SHP77 treated with DMSO at 0.1 percent for 48 hours (cell line): ENCODE results near the gene CCT4.
"Not testable (repeated sequence)": the region's sequence is repeated elsewhere in the genome, so short reads cannot be mapped to it uniquely, and the experiment has no call there.

Experiments used
- DNase-seq: peaks from one replicate; lab custom pipeline; 2025; lab: John Stamatoyannopoulos, UW

The CCT4 gene

DNA sequence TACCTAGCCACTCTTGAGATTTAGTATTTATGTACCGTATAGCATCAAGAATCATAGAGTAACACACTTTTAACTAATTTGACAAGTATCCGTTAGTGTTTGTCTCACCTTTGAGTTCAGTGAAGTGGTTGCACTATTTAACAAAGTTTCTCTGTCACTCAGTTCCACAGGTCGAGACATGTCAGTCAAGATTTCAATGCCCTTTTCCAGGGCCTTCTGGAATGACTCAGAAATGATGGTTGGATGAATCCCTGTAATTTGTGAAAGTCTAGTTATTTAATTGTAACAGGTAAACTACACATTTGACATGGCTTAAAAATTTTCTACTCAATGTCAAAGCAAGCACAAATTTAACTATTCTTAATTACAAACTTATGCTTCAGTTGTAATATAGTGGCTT, 9.7 kb downstream of the CCT4 start:
- DNase-seq = no peak

DNA sequence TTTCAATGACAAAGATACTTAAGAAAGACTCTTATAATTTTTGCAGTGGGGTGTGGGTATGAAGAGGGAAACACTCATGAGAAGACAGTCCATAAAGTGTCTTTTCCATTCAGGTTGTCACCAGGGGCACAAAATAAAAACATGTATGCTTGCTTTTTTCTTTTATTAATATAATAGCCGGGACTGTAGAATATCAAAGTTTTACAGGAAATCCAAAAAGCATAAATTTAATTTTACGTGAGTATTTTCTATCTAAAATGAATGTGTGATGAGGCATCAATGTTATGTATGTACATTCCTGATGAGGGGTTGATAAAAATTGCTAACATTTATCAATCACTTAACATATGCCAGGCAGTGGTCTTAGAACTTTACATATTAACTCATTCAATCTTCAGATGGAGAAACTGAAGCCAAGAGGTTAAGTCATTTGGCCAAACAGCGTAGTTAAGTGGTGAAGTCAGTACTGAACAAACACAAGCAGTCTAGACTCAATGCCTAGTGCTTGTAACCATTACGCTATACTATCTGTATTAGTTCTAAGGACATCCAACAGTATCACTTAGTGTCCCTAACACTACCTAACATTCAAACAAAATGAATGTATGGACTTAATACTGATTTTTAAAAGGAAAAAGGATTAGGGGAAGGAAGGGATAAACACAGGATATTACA, 10.7 kb downstream of the CCT4 start:
- DNase-seq = no peak

DNA sequence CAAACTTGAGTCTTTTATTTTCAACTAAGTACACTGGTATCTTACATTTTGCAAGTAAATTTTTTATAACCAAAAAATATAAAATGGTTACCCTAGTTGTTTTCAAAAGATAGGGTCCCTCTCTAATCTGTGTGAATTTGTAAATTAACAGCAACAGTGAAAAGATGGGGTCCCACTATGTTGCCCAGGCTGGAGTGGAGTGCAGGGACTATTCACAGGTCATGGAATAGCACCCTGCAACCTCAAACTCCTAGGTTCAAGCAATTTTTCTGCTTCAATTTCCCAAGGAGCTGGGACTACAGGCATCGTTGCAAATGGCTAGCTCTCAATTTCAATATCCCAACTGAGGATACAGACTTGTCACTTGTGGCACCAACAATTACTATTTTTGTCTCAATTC, 12.1 kb downstream of the CCT4 start:
- DNase-seq = no peak

DNA sequence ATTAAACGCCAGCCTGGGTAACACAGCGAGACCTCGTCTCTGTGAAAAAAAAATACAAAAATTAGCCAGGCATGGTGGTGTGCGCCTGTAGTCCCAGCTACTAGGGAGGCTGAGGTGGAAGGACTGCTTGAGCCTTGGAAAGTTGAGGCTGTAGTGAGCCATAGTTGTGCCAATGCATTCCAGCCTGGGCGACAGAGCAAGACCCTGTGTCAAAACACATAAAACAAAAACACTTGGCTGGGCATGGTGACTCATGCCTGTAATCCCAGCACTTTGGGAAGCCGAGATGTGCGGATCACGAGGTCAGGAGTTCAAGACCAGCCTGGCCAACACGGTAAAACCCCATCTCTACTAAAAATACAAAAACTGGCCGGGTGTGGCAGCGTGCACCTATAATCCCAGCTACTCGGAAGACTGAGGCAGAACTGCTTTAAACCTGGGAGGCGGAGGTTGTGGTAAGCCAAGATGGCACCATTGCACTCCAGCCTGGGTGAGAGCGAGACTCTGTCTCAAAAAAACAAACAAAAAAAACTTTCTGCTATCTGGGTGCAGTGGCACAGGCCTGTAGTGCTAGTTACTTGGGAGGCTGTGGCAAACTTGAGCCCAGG, 21.9 kb downstream of the CCT4 start:
- not testable (repeated sequence) for DNase-seq

DNA sequence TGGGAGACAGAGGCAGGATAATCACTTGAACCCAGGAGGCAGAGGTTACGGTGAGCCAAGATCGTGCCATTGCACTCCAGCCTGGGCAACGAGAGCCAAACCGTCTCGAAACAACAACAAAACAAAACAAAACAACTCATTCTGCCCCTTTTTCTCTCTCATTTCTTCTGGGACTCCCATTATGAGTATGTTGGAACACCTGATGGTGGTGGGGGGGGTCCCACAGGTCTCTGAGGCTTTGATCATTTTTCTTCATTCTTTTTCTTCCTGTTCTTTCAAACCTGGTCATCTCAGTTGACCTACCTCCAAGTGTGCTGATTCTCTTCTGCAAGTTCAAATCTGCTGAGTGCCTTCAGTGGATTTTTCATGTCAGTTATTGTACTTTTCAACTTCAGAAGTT, 26.4 kb downstream of the CCT4 start:
- DNase-seq = no peak

DNA sequence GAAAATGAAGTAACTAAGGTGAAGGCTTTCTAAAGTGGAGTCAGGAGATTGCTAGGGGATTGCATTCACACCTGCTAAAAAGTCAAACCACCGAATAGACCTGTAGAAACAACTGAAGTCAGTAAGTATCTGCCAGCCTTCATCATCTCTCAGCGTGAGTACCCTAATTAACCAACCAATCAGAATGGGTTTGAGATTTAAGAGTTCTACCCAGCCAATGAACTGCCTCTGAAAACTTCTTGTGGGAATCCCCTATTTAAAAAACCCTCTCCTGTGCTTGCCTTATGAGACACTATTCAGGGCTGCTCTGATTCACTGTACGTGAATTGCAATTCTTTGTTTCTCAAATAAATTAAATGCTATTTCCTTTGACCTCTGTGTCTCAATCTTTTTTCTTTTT, 31.2 kb downstream of the CCT4 start:
- no peak for DNase-seq

DNA sequence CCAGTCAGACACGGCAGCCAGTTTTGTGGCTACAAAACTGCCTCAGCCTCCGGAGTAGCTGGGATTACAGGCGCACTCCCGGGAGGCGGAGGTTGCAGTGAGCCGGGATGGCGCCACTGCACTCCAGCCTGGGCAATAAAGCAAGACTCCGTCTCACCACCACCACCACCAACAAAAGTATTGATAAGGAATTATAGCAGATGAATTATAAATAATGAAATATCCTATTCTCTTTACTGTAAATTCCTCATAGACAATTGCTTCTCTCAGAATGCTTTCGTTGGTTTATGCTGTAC, 33.2 kb downstream of the CCT4 start:
- no peak for DNase-seq

DNA sequence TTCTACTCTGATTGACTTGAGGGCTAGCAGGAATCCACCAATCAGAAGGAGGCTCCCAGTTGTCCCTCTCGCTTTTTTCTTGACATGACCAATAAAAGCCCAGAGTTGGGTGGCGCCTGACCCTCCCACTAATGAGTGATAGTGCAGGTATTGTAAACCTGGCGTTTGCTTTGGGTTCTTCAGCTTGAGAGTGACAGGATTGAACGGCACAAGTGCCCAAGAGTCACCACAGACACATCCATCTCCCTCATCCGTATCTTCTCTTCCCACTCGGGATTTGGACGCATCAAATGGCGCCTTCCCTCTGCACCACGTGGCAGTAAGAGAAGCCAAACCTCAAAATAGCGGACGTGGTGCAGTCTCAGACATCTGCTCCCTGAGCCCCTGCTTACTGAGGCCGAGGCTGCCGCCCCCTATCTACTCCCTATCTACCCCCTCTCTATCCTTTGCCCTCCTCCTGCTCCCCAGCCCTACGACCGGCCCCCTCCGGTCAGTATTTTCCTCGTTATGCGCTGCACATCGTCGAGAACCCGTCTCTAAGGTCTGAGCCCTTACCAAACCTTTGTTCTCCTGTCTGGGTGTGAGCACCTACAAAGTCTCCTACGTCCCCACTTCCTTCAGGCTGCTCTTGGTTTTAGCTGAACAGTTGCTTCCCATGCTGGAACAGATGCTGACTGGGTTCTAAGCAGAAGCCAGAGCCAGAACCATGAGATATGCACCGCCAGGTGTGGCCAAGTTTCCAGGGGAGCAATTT, 33.7 kb downstream of the CCT4 start:
- DNase-seq = peak; percentile 96

DNA sequence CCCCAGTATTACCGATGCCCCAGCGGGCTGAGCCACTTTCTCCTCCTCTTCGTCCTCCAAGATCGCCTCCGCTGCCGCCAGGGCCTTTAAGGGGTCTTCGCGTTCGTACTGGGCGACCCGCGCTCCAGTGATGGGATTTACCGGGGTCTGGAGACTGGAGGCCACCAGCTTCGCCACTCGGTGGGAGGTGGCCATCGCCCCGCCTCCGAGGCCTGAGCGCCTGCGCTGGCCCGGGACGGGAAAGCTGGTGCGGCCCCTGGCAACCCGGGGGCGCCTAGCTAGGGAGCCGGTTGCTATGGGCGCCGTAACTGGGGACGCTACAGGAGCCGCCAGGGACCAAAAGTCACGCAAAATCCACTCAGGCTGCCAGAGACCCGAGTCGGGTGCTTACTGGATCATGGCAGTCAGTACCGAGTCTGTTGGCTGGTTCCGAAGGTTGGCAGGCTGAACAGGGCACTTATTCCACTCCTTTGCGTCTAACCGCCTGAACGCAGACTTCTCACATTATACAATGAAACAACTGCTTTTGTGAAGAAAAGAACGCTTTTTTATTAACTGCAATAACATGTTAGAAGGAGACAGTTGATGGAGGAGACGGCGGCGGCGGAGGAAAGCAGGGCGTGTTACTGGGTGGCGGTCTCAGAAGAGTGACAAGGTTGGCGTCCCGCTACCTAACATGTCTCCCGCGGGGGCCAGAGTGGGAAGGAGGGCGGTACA, 34.5 kb downstream of the CCT4 start, which contains the start of gene FAM161A:
TSS of gene FAM161A (minus strand) at position 214 of the 717 bp plus-strand sequence. CDS start at position 195, 19 bp downstream.
- DNase-seq = peak; percentile 78

DNA sequence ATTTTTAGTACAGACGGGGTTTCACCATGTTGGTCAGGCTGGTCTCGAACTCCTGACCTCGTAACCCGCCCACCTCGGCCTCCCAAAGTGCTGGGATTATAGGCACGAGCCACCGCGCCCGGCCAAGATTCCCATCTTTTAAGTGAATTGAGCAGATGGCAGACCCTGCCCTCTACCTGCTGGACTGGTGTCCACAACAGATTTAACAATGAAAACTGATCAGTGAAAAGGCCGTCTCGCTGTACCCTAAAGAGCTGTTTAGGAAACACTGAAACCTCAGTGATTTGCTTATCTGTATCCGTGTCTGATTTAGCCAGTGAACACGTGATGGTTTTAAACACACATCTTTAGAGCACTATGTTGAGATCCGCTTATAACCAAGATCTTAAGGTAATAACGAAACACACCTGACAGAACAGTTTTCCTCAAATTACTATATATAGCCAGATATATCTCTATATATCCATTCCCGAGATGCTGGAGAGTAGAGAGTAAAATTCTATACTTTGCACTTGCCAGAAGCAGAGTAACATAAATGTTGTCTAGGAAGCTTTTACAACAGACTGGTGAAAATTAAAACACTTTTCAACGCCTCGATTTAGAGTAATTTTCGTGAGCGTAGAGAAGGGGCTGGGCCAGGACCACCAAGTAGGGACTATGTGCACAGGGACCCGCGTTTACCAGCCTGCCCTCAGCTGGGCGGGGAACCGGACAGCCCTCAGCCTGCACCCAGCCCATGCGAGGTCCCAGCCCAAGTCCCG, 35.2 kb downstream of the CCT4 start:
- peak; percentile 71 for DNase-seq

DNA sequence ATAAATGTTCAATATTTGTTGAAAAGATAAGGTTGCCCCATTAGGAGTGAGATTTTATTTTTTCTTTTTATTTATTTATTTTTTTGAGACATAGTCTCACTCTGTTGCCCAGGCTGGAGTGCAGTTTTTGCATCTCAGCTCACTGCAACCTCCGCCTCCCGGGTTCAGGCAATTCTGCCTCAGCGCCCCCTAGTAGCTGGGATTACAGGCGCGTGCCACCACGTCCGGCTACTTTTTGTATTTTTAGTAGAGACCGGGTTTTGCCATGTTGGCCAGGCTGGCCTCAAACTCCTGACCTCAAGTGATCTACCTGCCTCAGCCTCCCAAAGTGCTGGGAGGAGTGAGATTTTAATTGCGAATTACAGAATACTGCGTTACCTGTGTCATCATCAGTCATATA, 37.2 kb downstream of the CCT4 start:
- not testable (repeated sequence) for DNase-seq

DNA sequence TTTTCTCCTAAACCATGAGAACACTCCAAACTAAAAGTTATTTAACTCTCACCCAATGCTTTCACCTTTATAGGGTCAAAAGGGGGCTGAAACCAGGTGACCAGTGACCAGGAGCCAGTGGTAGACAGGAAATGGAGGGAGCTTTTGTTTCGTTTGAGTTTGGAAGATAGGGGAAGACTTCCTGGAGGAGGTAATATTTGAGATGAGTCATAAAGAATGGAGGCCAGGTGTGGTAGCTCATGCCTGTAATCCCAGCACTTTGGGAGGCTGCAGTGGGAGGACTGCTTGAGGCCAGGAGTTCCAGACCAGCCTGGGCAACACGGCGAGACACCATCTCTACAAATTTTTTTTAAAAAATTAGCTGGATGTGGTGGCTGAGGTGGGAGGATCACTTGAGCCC, 43.1 kb downstream of the CCT4 start:
- no peak for DNase-seq

DNA sequence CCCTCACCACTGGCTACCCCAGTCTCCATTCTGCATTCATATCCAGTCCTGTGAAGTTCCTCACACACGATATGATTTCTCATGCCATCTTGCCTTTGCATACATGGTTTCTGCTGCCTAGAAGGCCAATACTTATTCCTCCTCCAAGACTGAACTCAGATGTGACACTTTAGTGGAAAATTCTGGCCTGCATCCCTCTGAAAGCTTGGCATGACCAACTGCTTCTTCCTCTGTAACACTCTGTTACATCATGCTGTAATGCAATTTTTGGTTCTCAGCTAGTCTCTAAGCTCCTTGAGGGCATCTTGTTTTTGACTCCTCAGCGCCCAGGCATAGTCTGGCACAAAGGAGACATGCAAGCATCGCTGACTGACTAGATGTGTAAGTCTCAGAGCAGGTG, 47.2 kb downstream of the CCT4 start:
- no peak for DNase-seq

DNA sequence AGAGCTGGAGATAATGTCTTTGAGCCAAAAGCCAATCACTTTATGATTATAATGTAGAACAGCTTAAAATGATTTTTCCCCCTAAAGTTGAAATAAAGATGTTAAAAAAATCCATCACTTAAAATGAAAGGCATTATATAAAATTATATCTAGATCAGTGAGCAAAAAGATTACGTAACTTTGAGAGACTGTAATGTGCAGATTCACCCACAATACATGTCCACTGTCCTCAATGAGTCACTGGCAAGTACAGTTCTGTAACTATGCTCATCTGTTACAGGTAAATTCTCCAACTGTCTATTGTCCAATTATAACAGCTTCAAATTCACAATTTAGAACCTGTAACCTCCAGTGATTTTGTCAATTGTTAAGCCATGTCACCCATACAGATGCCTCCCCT, 53.6 kb downstream of the CCT4 start:
- no peak for DNase-seq

DNA sequence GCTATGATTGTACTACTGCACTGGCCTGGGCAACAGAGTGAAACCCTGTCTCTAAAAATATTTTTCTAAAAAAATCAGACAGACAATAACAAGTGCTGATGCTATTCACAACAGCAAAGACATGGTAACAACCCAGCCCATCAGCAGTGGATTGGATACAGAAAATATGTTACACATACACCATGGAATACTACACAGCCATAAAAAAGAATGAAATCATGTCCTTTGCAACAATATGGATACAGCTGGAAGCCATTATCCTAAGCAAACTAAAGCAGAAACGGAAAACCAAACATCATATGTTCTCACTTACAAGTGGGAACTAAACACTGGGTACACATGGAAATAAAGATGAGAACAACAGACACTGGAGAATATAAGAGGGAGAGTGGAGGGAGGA, 54.5 kb downstream of the CCT4 start:
- no peak for DNase-seq

DNA sequence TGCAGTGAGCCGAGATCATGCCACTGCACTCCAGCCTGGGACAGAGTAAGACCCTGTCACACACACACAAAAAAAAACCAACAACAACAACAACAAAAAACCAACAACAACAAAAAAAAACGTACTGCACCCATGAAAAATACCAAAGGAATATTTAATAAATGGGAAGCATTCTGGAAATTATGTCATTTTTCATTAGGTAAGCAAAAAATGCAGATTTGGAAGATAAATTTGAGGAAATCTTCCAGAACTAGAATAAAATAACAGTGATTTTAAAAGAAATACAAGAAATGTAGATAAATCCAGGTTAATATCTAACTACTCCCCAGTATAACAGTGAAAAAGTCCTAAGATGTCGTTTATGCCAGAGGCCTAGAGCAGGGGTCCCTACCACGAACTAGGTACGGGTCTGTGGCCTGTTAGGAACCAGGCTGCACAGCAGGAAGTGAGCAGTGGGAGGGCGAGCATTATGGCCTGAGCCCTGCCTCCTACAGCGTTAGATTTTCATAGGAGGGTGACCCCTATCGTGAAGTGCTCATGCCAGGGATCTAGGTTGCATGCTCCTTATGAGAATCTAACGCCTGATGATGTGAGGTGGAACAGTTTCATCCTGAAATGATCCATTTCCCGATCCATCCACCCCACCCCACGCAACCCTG, 56.1 kb downstream of the CCT4 start:
- no peak for DNase-seq

DNA sequence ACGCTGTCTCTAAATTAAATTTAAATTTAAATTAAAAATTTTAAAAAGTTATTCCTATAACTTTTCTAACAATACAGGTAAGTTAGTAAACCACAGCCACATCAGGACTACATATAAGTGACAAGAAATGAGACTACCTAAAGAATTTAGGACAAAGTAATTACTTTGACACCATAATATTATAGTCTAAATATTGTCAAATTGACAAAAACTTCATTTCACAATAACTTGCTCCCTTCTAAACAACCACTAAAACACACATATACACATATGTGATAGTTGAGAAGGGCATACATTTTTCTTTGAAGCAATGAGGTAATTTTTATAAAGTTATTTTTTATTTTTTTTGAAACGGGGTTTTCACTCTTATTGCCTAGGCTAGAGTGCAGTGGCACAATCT, 66.2 kb downstream of the CCT4 start:
- no peak for DNase-seq
